Nephron (organoid): ENCODE data around the gene NFKBIZ.

Source experiments
- H3K27ac Mint-ChIP-seq, 3 experiments: 2 replicates each; pipeline ENCODE4 v1.8.0; 2020; ENCODE audit warnings: mixed read lengths in 3 of 3, mild to moderate bottlenecking in 2 of 3, moderate library complexity in 1 of 3
- H3K27me3 Mint-ChIP-seq: 2 replicates; pipeline ENCODE4 v1.8.0; 2021; ENCODE audit warnings: low read depth, mild to moderate bottlenecking, moderate library complexity, mixed read lengths
- H3K36me3 Mint-ChIP-seq: 2 replicates; pipeline ENCODE4 v1.8.0; 2020; ENCODE audit warnings: low read depth, mixed read lengths
- H3K4me1 Mint-ChIP-seq: 2 replicates; pipeline ENCODE4 v1.8.0; 2020; ENCODE audit warnings: mixed read lengths
- H3K4me3 Mint-ChIP-seq, 3 experiments: 2 replicates each; pipeline ENCODE4 v1.8.0; 2020; ENCODE audit warnings: mild to moderate bottlenecking in 3 of 3, mixed read lengths in 3 of 3, moderate library complexity in 2 of 3
- H3K9me3 Mint-ChIP-seq: 2 replicates; pipeline ENCODE4 v1.8.0; 2020; ENCODE audit warnings: mixed read lengths
- TF ChIP-seq, protein P1 (sequence below), 3 experiments: fragments of 200-600 bp; sonication (generic); IDR thresholded peaks; one replicate each; pipeline ENCODE4 v1.5.0; 2021; ENCODE audit warnings: antibody characterized with exemption in 3 of 3; ENCODE audit not compliant: unreplicated experiment in 3 of 3

The NFKBIZ gene

DNA sequence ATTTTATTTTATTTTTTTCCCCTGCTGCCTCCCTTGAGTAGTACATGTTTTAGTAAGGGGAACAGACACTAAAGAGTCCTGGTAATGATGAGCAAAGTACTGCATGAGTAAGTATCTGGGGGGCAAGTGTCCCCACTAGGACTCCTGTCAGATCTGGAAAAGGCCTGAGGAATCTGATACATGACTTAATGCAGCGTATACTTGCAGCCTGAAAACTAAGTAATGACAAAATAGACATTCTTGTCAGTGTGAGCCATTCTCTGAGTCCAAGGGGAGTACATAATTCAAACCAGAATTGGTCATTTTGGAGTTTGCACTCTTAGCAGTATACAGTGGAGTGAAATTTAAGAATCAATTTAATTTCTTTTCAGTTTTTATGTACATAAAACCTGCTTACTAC lies 42.8 kb upstream of the NFKBIZ start:
- no peak overlapping the region for H3K4me3 Mint-ChIP-seq
- H3K27ac Mint-ChIP-seq = no peak overlapping the region
- H3K4me1 Mint-ChIP-seq = peaks cover 4% of the 10 kb centered on the region
- TF ChIP-seq, protein P1, sequence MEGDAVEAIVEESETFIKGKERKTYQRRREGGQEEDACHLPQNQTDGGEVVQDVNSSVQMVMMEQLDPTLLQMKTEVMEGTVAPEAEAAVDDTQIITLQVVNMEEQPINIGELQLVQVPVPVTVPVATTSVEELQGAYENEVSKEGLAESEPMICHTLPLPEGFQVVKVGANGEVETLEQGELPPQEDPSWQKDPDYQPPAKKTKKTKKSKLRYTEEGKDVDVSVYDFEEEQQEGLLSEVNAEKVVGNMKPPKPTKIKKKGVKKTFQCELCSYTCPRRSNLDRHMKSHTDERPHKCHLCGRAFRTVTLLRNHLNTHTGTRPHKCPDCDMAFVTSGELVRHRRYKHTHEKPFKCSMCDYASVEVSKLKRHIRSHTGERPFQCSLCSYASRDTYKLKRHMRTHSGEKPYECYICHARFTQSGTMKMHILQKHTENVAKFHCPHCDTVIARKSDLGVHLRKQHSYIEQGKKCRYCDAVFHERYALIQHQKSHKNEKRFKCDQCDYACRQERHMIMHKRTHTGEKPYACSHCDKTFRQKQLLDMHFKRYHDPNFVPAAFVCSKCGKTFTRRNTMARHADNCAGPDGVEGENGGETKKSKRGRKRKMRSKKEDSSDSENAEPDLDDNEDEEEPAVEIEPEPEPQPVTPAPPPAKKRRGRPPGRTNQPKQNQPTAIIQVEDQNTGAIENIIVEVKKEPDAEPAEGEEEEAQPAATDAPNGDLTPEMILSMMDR (IDR thresholded peaks at IDR 0.05; ENCODE audit: unreplicated experiment in 3 of 3) = no peak
- H3K9me3 Mint-ChIP-seq = no peaks in the 10 kb centered on the region
- H3K27me3 Mint-ChIP-seq = no peaks in the 10 kb centered on the region
- H3K36me3 Mint-ChIP-seq = peaks cover 10% of the 10 kb centered on the region

GRCh38 chr3:101807888-101808287 lies 41.4 kb upstream of the NFKBIZ start:
- peaks cover 4% of the 10 kb centered on the region for H3K36me3 Mint-ChIP-seq
- no peak overlapping the region for H3K4me3 Mint-ChIP-seq
- TF ChIP-seq, protein P1 (IDR thresholded peaks at IDR 0.05; ENCODE audit: unreplicated experiment in 3 of 3) = no peak
- peaks cover 4% of the 10 kb centered on the region for H3K4me1 Mint-ChIP-seq
- H3K27ac Mint-ChIP-seq = no peak overlapping the region
- no peaks in the 10 kb centered on the region for H3K27me3 Mint-ChIP-seq
- H3K9me3 Mint-ChIP-seq = no peaks in the 10 kb centered on the region

DNA sequence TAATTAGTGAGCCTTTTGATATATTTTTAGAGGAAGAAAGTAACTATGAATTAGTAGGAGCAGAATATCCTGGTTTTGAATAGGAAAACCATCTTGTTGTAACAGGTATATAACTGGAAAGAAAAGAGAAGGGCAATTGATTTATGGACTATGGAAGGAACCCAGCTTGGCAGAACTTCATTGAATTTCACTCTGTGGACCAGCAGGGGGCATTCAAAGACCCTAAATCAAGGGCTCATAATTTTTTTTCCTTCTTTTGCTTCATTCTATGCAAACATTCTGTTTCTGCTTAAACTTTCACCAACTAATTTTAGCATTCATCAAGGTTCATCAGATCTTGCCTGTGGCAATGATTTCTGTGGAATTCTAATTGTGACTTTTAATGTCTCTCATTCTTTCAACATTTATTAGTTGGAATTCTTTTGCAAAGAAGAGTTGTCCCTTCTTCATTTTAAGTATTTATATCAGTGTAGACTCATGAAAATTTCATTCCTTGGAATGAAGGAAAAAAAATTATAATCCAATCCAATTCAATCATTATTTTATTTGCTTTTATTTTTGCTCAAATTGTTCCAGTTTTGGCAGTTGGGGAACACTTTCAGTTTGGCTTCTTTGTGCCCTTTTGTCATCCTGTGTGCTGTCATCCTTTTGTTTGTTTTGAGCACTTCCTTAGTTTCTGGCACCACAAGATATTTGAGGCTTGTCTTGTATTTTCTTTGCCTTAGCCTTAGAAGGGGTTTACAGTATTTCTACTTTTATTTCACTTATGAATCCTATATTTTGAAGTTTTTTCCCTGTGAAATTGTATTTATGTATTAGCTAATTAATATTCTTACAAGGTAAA lies 39.9 kb upstream of the NFKBIZ start:
- Mint-ChIP-seq H3K27me3 (no peaks in the 10 kb centered on the region), H3K9me3 (no peaks in the 10 kb centered on the region)
- TF ChIP-seq, protein P1 (IDR thresholded peaks at IDR 0.05; ENCODE audit: unreplicated experiment in 3 of 3) = peak; percentile 57 to 71 (median 64)

GRCh38 chr3:101810022-101810418 lies 39.3 kb upstream of the NFKBIZ start:
- Mint-ChIP-seq H3K4me1 (peaks cover 11% of the 10 kb centered on the region), H3K9me3 (no peaks in the 10 kb centered on the region), H3K27ac (no peak overlapping the region), H3K36me3 (no peaks in the 10 kb centered on the region), H3K4me3 (no peak overlapping the region), H3K27me3 (no peaks in the 10 kb centered on the region)
- TF ChIP-seq, protein P1 (IDR thresholded peaks at IDR 0.05; ENCODE audit: unreplicated experiment in 3 of 3) = no peak

More for the DNA sequence above, 39.9 kb upstream of the NFKBIZ start:
- Mint-ChIP-seq H3K36me3 (no peaks in the 10 kb centered on the region), H3K4me1 (peaks cover 11% of the 10 kb centered on the region), H3K4me3 (no peak overlapping the region), H3K27ac (no peak overlapping the region)

DNA sequence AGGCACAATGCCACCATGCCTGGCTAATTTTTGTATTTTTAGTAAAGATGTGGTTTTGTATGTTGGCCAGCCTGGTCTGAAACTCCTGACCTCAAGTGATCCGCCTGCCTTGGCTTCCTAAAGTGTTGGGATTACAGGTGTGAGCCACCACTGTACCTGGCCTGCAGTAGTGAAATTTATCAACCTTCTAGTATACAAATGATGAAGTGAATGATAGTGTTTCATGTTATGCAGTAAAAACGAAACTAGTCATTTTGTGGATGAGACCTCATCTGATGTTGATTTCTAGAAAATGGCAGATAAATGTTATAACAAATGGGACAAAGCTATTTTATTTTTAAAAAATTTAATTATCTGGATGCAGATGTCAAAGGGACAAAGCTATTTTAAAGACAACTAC lies 37.4 kb upstream of the NFKBIZ start:
- Mint-ChIP-seq H3K27ac (no peak overlapping the region), H3K36me3 (peaks cover 5% of the 10 kb centered on the region), H3K27me3 (no peaks in the 10 kb centered on the region), H3K4me3 (no peak overlapping the region), H3K4me1 (peaks cover 17% of the 10 kb centered on the region), H3K9me3 (no peaks in the 10 kb centered on the region)
- TF ChIP-seq, protein P1 (IDR thresholded peaks at IDR 0.05; ENCODE audit: unreplicated experiment in 3 of 3) = no peak

- Mint-ChIP-seq H3K27me3 (no peaks in the 10 kb centered on the region), H3K4me3 (no peak overlapping the region), H3K36me3 (peaks cover 5% of the 10 kb centered on the region), H3K27ac (peak overlapping the region in 1 of 3 experiments; percentile 24), H3K9me3 (no peaks in the 10 kb centered on the region), H3K4me1 (peaks cover 17% of the 10 kb centered on the region)
- TF ChIP-seq, protein P1 (IDR thresholded peaks at IDR 0.05; ENCODE audit: unreplicated experiment in 3 of 3) = no peak
Observed at GRCh38 chr3:101812895-101813294, 36.4 kb upstream of the NFKBIZ start.
